Keratinocyte (primary cell): ENCODE measurements around the gene ABCC3. TPM values are rescaled to one million over a fixed set of nuclear protein-coding genes. Genes with fewer than 3 reads are reported as not detected.
"Not testable (repeated sequence)": the region's sequence is repeated elsewhere in the genome, so short reads cannot be mapped to it uniquely, and the experiment has no call there.

Experiments used
- DNase-seq: peaks from one replicate; pipeline ENCODE4 v3.0.0-alpha.2; 2011; ENCODE audit warnings: low read depth, missing footprints, low spot score
- FAIRE-seq: peaks from 2 replicates; lab custom pipeline; 2011; peaks lifted over from hg19 to GRCh38; lab: Jason Lieb, UNC
- H2AFZ ChIP-seq: 2 replicates; pipeline ENCODE4 v1.6.0; 2012; ENCODE audit warnings: low read length, control low read depth, inconsistent platforms; ENCODE audit not compliant: control insufficient read depth
- H3K27ac ChIP-seq: 2 replicates; pipeline ENCODE4 v1.5.1; 2011; ENCODE audit warnings: low read length; ENCODE audit not compliant: control insufficient read depth, insufficient read depth
- H3K27me3 ChIP-seq: 3 replicates; pipeline ENCODE4 v1.6.0; 2011; ENCODE audit warnings: low read length; ENCODE audit not compliant: control insufficient read depth, insufficient read depth; ENCODE audit errors: extremely low read depth
- H3K36me3 ChIP-seq, 2 experiments: 2 replicates in 1 of 2; 3 replicates in 1 of 2; pipeline ENCODE4 v1.5.1; 2011; ENCODE audit warnings: low read length in 2 of 2, mild to moderate bottlenecking in 1 of 2; ENCODE audit not compliant: control insufficient read depth in 2 of 2, insufficient read depth in 2 of 2; ENCODE audit errors: extremely low read depth in 1 of 2
- H3K4me1 ChIP-seq: 3 replicates; pipeline ENCODE4 v1.5.1; 2011; ENCODE audit warnings: low read length; ENCODE audit not compliant: control insufficient read depth, insufficient read depth; ENCODE audit errors: extremely low read depth
- H3K4me2 ChIP-seq: 3 replicates; pipeline ENCODE4 v1.6.0; 2011; ENCODE audit warnings: low read depth, low read length; ENCODE audit not compliant: control insufficient read depth, insufficient read depth; ENCODE audit errors: extremely low read depth
- H3K4me3 ChIP-seq, 3 experiments: fragments of 200-600 bp in 1 of 3; sonication (generic) in 1 of 3; 2 replicates in 2 of 3; 3 replicates in 1 of 3; pipeline ENCODE4 v1.5.1; 2011 to 2016; ENCODE audit warnings: low read length in 3 of 3, mild to moderate bottlenecking in 3 of 3, control low read depth in 2 of 3, inconsistent platforms in 1 of 3, low read depth in 1 of 3, mixed read lengths in 1 of 3, mixed run types in 1 of 3, moderate library complexity in 1 of 3; ENCODE audit not compliant: control insufficient read depth in 2 of 3, insufficient read depth in 2 of 3; ENCODE audit errors: extremely low read depth in 1 of 3
- H3K79me2 ChIP-seq: 2 replicates; pipeline ENCODE4 v1.6.0; 2012; ENCODE audit warnings: low read length; ENCODE audit not compliant: control insufficient read depth, insufficient read depth
- H3K9ac ChIP-seq: 3 replicates; pipeline ENCODE4 v1.6.0; 2011; ENCODE audit warnings: low read length; ENCODE audit not compliant: control insufficient read depth, insufficient read depth; ENCODE audit errors: extremely low read depth
- H3K9me1 ChIP-seq: 3 replicates; pipeline ENCODE4 v1.6.0; 2011; ENCODE audit warnings: low read length; ENCODE audit not compliant: control insufficient read depth, insufficient read depth; ENCODE audit errors: extremely low read depth
- H3K9me3 ChIP-seq: 2 replicates; pipeline ENCODE4 v1.5.1; 2012; ENCODE audit warnings: low read depth, low read length; ENCODE audit not compliant: control insufficient read depth
- H4K20me1 ChIP-seq: 3 replicates; pipeline ENCODE4 v1.6.0; 2011; ENCODE audit warnings: low read length; ENCODE audit not compliant: control insufficient read depth, insufficient read depth; ENCODE audit errors: extremely low read depth
- CTCF ChIP-seq, 3 experiments: IDR thresholded peaks in 1 of 3; conservative IDR thresholded peaks in 1 of 3; optimal IDR thresholded peaks in 1 of 3; 2 replicates in 2 of 3; 3 replicates in 1 of 3; pipeline versions ENCODE3 to v1.5.1; 2011; ENCODE audit warnings: low read length in 3 of 3, mild to moderate bottlenecking in 3 of 3, moderate library complexity in 2 of 3, control low read depth in 1 of 3, inconsistent platforms in 1 of 3; ENCODE audit not compliant: insufficient read depth in 2 of 3; ENCODE audit errors: extremely low read depth in 1 of 3
- EZH2 ChIP-seq: IDR thresholded peaks from one replicate; pipeline ENCODE4 v1.6.1; 2012; ENCODE audit warnings: inconsistent platforms, mild to moderate bottlenecking, low read length, moderate library complexity
- dilution Hi-C: fragments of 300-500 bp; cut with MboI; formaldehyde crosslinking; loops from one replicate; pipeline ENCODE4 v1.7.0; 2020; ENCODE audit warnings: low sequenced_read_pairs; ENCODE audit not compliant: extremely low pct_ligation_motif_present
- polyA plus RNA-seq, 5 experiments: library from polyadenylated mRNA; depleted of rRNA in 3 of 5; stranded (reverse) in 3 of 5; stranded (forward) in 1 of 5; unstranded in 1 of 5; fragments of >200 nt; gene quantifications; 1 replicate in 1 of 5; 2 replicates in 3 of 5; 3 replicates in 1 of 5; pipeline versions ENCODE4 v1.2.1 to v1.2.3, GENCODE V29; 2011 to 2012; ENCODE audit warnings: missing spikeins in 2 of 5, low read depth in 1 of 5, low replicate concordance in 1 of 5

The ABCC3 gene
- polyA plus RNA-seq, 1 donor (not counting 4 experiments of a cell fraction or from before 2014, with no cell fraction given): 41.7 TPM

- FAIRE-seq: no peak
- TF ChIP-seq EZH2: no peak
- no peak for TF ChIP-seq CTCF (optimal IDR thresholded peaks at IDR 0.05 in 1 of 3, IDR thresholded peaks at IDR 0.05 in 1 of 3, conservative IDR thresholded peaks at IDR 0.05 in 1 of 3; ENCODE audit: extremely low read depth in 1 of 3, insufficient read depth in 2 of 3, low read length in 3 of 3)
- Histone ChIP-seq H3K27ac (peak overlapping the region; percentile 97), H4K20me1 (peaks cover 35% of the 10 kb centered on the region), H3K4me1 (peaks cover 20% of the 10 kb centered on the region), H3K36me3 (no peaks in the 10 kb centered on the region), H2AFZ (no peak overlapping the region), H3K4me2 (peak overlapping the region; percentile 79), H3K9ac (peak overlapping the region; percentile 99), H3K9me1 (no peaks in the 10 kb centered on the region), H3K9me3 (no peaks in the 10 kb centered on the region), H3K4me3 (peak overlapping the region; percentile 82 to 97 (median 97)), H3K27me3 (no peaks in the 10 kb centered on the region), H3K79me2 (peaks cover 70% of the 10 kb centered on the region)
- dilution Hi-C loops: no loop called here
- DNase-seq: no peak
Observed at GRCh38 chr17:50721194-50722010, 86.7 kb downstream of the ABCC3 start.

GRCh38 chr17:50722746-50723145, 88.1 kb downstream of the ABCC3 start:
- Histone ChIP-seq H3K79me2 (peaks cover 84% of the 10 kb centered on the region), H3K4me3 (peak overlapping the region in 2 of 3 experiments; percentile 28 to 49), H3K9me1 (no peaks in the 10 kb centered on the region), H3K27ac (no peak overlapping the region), H3K9ac (no peak overlapping the region), H3K27me3 (no peaks in the 10 kb centered on the region), H3K36me3 (no peaks in the 10 kb centered on the region), H2AFZ (no peak overlapping the region), H3K4me2 (peak overlapping the region; percentile 79), H3K4me1 (peaks cover 20% of the 10 kb centered on the region), H4K20me1 (peaks cover 44% of the 10 kb centered on the region), H3K9me3 (no peaks in the 10 kb centered on the region)
- no peak for FAIRE-seq
- no peak for DNase-seq
- dilution Hi-C loops: no loop called here
- TF ChIP-seq CTCF (optimal IDR thresholded peaks at IDR 0.05 in 1 of 3, IDR thresholded peaks at IDR 0.05 in 1 of 3, conservative IDR thresholded peaks at IDR 0.05 in 1 of 3; ENCODE audit: extremely low read depth in 1 of 3, insufficient read depth in 2 of 3, low read length in 3 of 3): no peak
- no peak for TF ChIP-seq EZH2

GRCh38 chr17:50724622-50725021, 89.9 kb downstream of the ABCC3 start:
- H3K4me2 ChIP-seq, H3K9me3 ChIP-seq, H3K9me1 ChIP-seq, dilution Hi-C loops, DNase-seq, H2AFZ ChIP-seq, FAIRE-seq, H3K27ac ChIP-seq, H3K27me3 ChIP-seq, H3K9ac ChIP-seq, H3K4me3 ChIP-seq, H3K36me3 ChIP-seq: not testable (repeated sequence)
- Histone ChIP-seq H4K20me1 (peaks cover 50% of the 10 kb centered on the region), H3K79me2 (peaks cover 100% of the 10 kb centered on the region), H3K4me1 (peaks cover 20% of the 10 kb centered on the region)
